ENCODE data around the gene GTF2A1L. TPM values are rescaled to one million over a fixed set of nuclear protein-coding genes. Genes with fewer than 3 reads are reported as not detected.

GTF2A1L gene
- total and polyA plus RNA-seq, 10 of the 15 experiments (the other 5 are each of a cell fraction or from before 2014, with no cell fraction given), result not detected

DNA sequence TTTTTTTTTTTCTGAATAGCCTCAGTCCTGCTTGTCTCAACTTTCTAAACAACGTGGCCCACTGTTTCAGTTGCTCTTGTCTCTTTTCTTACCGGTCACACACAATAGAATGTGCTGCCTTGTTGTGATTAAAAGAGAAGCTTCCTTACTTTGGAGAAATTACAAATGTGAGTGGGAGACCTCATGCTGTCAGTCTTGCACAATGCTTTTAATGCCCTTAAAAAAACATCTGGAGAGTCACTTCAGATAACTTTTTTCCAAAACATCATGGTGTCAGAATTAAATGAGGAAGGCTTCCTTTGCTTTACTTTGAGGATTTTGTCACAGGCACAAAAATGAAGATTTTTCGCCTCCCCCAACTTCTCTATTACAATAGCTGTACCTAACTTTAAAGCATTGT is 100.2 kb downstream of the GTF2A1L start (continued):
- TF ChIP-seq RBBP5 (conservative IDR thresholded peaks at IDR 0.05), result no peak
- no peak for TF ChIP-seq CREM (IDR thresholded peaks at IDR 0.05; ENCODE audit: low read depth)
- TF ChIP-seq, protein P1, sequence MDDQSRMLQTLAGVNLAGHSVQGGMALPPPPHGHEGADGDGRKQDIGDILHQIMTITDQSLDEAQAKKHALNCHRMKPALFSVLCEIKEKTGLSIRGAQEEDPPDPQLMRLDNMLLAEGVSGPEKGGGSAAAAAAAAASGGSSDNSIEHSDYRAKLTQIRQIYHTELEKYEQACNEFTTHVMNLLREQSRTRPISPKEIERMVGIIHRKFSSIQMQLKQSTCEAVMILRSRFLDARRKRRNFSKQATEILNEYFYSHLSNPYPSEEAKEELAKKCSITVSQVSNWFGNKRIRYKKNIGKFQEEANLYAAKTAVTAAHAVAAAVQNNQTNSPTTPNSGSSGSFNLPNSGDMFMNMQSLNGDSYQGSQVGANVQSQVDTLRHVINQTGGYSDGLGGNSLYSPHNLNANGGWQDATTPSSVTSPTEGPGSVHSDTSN (IDR thresholded peaks at IDR 0.05; ENCODE audit: insufficient replicate concordance, low read depth, low read length), result no peak
- TF ChIP-seq, protein P2, sequence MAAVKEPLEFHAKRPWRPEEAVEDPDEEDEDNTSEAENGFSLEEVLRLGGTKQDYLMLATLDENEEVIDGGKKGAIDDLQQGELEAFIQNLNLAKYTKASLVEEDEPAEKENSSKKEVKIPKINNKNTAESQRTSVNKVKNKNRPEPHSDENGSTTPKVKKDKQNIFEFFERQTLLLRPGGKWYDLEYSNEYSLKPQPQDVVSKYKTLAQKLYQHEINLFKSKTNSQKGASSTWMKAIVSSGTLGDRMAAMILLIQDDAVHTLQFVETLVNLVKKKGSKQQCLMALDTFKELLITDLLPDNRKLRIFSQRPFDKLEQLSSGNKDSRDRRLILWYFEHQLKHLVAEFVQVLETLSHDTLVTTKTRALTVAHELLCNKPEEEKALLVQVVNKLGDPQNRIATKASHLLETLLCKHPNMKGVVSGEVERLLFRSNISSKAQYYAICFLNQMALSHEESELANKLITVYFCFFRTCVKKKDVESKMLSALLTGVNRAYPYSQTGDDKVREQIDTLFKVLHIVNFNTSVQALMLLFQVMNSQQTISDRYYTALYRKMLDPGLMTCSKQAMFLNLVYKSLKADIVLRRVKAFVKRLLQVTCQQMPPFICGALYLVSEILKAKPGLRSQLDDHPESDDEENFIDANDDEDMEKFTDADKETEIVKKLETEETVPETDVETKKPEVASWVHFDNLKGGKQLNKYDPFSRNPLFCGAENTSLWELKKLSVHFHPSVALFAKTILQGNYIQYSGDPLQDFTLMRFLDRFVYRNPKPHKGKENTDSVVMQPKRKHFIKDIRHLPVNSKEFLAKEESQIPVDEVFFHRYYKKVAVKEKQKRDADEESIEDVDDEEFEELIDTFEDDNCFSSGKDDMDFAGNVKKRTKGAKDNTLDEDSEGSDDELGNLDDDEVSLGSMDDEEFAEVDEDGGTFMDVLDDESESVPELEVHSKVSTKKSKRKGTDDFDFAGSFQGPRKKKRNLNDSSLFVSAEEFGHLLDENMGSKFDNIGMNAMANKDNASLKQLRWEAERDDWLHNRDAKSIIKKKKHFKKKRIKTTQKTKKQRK (IDR thresholded peaks at IDR 0.05; ENCODE audit: low read depth, low read length), result no peak

DNA sequence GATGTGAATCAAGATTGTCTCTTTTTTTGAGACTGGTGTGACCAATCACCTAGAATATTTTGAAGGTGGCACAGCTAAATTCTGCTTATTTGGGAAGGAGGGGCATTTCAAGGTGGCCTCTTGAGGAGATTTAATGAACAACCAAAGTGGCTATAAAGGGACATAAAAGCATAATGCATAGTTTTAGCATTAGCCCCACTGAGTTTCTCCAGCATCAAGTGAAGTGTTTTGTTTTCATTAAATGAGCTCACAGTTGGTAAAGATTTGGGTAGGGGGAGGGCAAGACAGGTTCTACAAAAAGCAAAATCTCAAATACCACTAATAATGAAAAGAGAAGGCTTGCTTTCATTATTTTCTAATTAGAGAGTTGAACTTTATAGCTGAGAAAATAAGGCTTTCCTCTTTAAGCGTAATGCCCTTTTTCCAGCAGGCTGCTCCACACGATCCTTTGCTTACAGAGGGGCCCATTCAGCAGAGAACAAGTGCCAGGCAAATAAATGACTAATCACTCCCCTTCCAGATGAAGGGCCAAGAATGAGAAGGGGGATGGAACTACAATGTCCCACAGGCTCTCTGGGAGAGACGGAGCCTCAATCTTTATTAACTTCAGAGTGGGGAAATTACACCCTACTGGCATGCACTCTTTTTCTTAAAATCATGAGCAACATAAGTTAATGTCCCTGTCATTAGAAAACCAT is 102.0 kb downstream of the GTF2A1L start:
- no peak overlapping the region for H3K9ac ChIP-seq (ENCODE audit: control insufficient read depth, insufficient read depth, low read length)
- no peak overlapping the region for H3K4me3 ChIP-seq
- H3K4me2 ChIP-seq (ENCODE audit: control insufficient read depth, insufficient read depth), result no peak overlapping the region
- H3K27ac ChIP-seq (ENCODE audit: control insufficient read depth, insufficient read depth), result no peak overlapping the region
- intact Hi-C loops (cut with micrococcal nuclease; ENCODE audit: unreplicated experiment), result no loop called here
- H3K27me3 ChIP-seq (replicated peaks in 1 of 2; ENCODE audit: control insufficient read depth in 2 of 2, insufficient read depth in 2 of 2, low read length in 1 of 2), result no peaks in the 10 kb centered on the region
- ChIA-PET SMC1A (ENCODE audit: uncharacterized antibody, unreplicated experiment) (interaction anchor here (1.2 kb wide), 1 partner anchor 18 kb away, joined by 3 read pairs; no protein-coding TSS in a partner anchor), RAD21 (ENCODE audit: unreplicated experiment) (no interaction called here), CTCF (interaction anchor here (1.6 kb wide), 1 partner anchor 9 kb away, joined by 4 read pairs; no protein-coding TSS in a partner anchor), POLR2A (no interaction called here)
- FAIRE-seq (no peak), ATAC-seq (no peak), DNase-seq (ENCODE audit: low read depth, low spot score) (no peak)
- H3K4me1 ChIP-seq (ENCODE audit: control insufficient read depth, insufficient read depth, low read length), result no peaks in the 10 kb centered on the region
- H4K20me1 ChIP-seq (ENCODE audit: control insufficient read depth, insufficient read depth), result no peaks in the 10 kb centered on the region
- in situ Hi-C loops (cut with MboI), result no loop called here
- no peaks in the 10 kb centered on the region for H3K79me2 ChIP-seq (ENCODE audit: control insufficient read depth, insufficient read depth, low read length)
- no peaks in the 10 kb centered on the region for H3K9me3 ChIP-seq (replicated peaks; ENCODE audit: control insufficient read depth, insufficient read depth, low read length)
- BruUV-seq (replicated peaks), result no TSS peak
- no peaks in the 10 kb centered on the region for H3K36me3 ChIP-seq (ENCODE audit: control insufficient read depth in 2 of 2, insufficient read depth in 2 of 2, low read length in 1 of 2)
- H2AFZ ChIP-seq (ENCODE audit: control insufficient read depth, low read depth, low read length), result no peak overlapping the region
- WGBS (ENCODE audit: insufficient coverage, insufficient replicate concordance, low lambda C conversion rate, missing lambda C conversion rate), result 13% methylated on average over 3 of the region's 3 CpGs
- TF ChIP-seq EP300 (IDR thresholded peaks at IDR 0.05; ENCODE audit: borderline replicate concordance in 1 of 2, control insufficient read depth in 1 of 2, low read depth in 2 of 2, low read length in 2 of 2) (no peak), SP1 (IDR thresholded peaks at IDR 0.05; ENCODE audit: low read depth, low read length) (no peak), KAT2A (conservative IDR thresholded peaks at IDR 0.05; ENCODE audit: control insufficient read depth, low read depth, low read length) (no peak), SUZ12 (IDR thresholded peaks at IDR 0.05; ENCODE audit: unreplicated experiment) (no peak)
- TF ChIP-seq, protein P3, sequence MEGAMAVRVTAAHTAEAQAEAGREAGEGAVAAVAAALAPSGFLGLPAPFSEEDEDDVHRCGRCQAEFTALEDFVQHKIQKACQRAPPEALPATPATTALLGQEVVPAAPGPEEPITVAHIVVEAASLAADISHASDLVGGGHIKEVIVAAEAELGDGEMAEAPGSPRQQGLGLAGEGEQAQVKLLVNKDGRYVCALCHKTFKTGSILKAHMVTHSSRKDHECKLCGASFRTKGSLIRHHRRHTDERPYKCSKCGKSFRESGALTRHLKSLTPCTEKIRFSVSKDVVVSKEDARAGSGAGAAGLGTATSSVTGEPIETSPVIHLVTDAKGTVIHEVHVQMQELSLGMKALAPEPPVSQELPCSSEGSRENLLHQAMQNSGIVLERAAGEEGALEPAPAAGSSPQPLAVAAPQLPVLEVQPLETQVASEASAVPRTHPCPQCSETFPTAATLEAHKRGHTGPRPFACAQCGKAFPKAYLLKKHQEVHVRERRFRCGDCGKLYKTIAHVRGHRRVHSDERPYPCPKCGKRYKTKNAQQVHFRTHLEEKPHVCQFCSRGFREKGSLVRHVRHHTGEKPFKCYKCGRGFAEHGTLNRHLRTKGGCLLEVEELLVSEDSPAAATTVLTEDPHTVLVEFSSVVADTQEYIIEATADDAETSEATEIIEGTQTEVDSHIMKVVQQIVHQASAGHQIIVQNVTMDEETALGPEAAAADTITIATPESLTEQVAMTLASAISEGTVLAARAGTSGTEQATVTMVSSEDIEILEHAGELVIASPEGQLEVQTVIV (IDR thresholded peaks at IDR 0.05; ENCODE audit: borderline replicate concordance, partially characterized antibody), result no peak
